Suprapubic skin (tissue), 4 donors: ENCODE measurements around the gene TSKU.

Experiments used
- CTCF ChIP-seq, 2 donors: fragments of 200-600 bp in 1 of 2; fragments of 450-650 bp in 1 of 2; sonication (generic) in 1 of 2; IDR thresholded peaks; one replicate each; pipeline ENCODE4 v1.5.1; 2016 to 2019; ENCODE audit warnings: antibody characterized with exemption in 2 of 2, mild to moderate bottlenecking in 1 of 2, moderate library complexity in 1 of 2
- EP300 ChIP-seq: sonication (generic); formaldehyde crosslinking; IDR thresholded peaks from one replicate; pipeline ENCODE4 v1.6.1; 2017; ENCODE audit warnings: antibody characterized with exemption
- POLR2A ChIP-seq, 2 donors: fragments of 450-650 bp; IDR thresholded peaks; one replicate each; pipeline ENCODE4 v1.6.1; 2017; ENCODE audit warnings: antibody characterized with exemption in 2 of 2, mild to moderate bottlenecking in 2 of 2, moderate library complexity in 2 of 2
- POLR2AphosphoS5 ChIP-seq, 3 donors: sonication (generic); formaldehyde crosslinking; IDR thresholded peaks; one replicate each; pipeline ENCODE4 v1.6.1; 2017; ENCODE audit warnings: antibody characterized with exemption in 3 of 3

- TF ChIP-seq POLR2AphosphoS5 (IDR thresholded peaks at IDR 0.05) = no peak
- no peak for TF ChIP-seq CTCF (IDR thresholded peaks at IDR 0.05)
- no peak for TF ChIP-seq POLR2A (IDR thresholded peaks at IDR 0.05)
- no peak for TF ChIP-seq EP300
These were observed 17.5 kb downstream of the TSKU start for GRCh38 chr11:76800466-76801200.
